Posterior vena cava (tissue), 2 donors: ENCODE measurements around the gene RHOT1. TPM values are rescaled to one million over a fixed set of nuclear protein-coding genes. Genes with fewer than 3 reads are reported as not detected.
"Not testable (repeated sequence)": the region's sequence is repeated elsewhere in the genome, so short reads cannot be mapped to it uniquely, and the experiment has no call there.

ENCODE experiments used
- DNase-seq: peaks from one replicate; pipeline ENCODE4 v3.0.0-alpha.2; 2020; ENCODE audit warnings: low spot score
- intact Hi-C, 2 donors: fragments of 100-400 bp; cut with DNase I; formaldehyde crosslinking; loops; one replicate each; pipeline versions ENCODE4 v1.14.1 to v1.14.2; 2022 to 2023
- total RNA-seq, 2 donors: library from RNA; stranded (reverse); fragmentation: NEBNext Ultra II Directional; extraction: Animal tissue kit (Norgen Biotek cat#: 25700); gene quantifications; one replicate each; pipeline ENCODE4 v1.2.1, GENCODE V29; 2021
- donor health status: DM: yes; HTN: yes; CAD: no.
- donor health status: DM: yes; HTN: yes; CAD: no.

Gene RHOT1
- total RNA-seq, 2 donors from 2014 or later, result 37.9 to 45.6 TPM

DNA sequence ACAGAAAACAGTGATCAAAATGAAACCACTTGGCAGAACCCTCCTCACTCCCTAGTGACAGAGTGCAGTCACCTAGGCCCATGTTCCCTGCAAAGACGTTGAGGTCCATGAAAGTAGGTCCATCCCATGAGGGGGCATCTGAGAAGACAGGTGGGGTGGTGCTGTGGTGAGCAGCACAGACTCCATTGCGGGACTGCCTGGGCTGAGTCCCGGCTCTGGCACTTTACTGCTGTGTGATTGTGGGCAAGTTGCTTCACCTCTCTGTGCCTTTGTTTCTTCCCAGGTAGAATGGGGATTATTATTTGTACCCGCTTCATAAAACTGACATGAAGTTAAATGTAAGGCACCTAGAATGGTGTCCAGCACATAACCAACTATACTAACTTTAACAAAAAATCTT, 23.5 kb upstream of the RHOT1 start:
- intact Hi-C loops, result no loop called here
- DNase-seq, result no peak

DNA sequence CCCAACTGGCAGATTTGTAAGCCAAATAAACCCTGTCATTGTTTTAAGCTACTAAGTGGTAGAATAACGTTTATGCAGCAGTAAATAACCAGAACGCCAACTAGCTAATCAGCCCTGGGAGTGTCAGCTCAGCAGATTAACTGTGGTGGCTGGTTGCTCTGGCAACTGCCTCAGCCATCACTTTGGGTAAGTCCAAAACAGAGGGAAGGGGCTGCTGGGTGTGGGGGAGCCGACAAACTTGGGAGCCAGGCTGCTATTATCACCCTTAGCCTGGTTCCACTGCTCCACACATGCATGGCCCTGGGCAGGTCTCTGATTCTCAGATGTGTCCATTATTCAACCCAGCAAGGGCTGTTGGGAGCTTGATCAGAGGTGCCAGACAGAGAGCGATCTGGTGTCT, 22.2 kb upstream of the RHOT1 start:
- no peak for DNase-seq
- intact Hi-C loops, result no loop called here

DNA sequence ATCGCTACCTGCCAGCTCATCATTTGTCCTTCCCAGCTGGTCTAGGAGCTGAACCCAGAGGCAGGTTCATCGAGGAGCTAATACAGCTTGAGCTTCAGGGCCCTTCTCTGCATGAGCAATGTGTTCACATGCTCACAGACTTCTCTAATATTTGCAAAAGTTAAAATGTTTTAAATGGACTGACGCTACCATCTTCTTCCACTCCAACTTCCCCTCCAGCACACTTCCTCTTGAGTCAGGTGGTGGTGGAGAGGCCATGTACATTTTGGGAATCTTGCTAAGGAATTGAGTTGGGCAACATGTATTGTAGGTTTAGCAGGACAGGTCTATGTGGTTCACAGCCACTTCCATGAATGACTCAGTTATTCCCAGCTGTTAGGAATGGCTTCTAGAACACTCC, 21.6 kb upstream of the RHOT1 start:
- intact Hi-C loops, result no loop called here
- DNase-seq, result no peak

DNA sequence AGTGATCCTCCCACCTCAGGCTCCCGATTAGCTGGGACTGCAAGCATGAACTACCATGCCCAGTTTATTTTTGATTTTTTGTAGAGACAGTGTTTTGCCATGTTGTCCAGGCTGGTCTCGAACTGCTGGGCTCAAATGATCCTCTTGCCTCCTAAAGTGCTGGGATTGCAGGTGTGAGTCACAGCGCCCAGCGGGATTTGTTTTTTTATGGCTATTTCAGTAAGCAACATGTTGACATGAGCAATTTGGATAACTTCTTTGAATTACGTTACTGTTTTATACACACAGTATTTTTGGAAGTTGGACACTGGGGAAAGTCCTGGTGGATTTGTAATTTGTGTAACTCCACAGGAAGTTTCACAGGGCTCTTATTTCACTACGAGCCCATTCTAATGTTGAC, 18.5 kb upstream of the RHOT1 start:
- DNase-seq, result no peak
- intact Hi-C loops, result no loop called here

DNA sequence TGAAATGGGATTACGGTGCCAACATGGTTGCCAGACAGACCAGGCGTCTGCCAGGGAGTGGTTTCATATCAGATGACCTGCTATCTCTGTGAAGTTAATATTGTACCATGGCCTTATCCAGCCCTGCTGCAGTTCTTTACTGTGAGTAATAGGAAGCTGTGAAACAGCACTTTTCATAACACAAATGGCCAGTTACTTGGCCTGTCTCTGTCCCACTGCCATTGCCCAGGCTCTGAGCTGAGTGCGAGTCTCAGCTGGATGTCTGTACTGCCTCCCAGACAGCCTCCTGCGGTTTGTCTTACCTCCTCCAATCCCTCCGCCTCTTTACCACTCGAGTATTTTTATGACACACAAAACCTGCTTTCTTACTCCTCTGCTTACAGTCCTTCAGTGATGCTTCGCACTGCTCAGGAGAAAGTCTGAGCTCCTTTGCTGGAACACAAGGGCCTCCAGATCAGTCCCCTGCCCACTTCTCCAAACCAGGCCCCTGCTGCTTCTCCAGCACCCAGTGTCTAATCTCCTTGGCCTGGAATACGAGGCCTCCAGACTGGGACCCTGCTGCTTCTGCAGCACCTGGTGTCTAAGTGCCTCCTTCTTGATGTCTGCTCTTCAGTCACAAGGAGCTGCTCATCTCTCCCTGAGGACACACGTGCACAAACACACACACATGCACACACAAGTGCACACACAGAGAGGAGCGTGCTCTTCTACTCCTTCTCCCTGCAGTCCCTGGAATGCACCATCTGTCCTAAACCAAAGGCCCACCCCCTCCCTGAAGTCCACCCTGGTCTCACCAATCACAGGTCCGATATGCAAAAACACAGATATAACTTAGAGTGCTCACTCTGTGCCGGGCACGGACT, 17.1 kb upstream of the RHOT1 start:
- intact Hi-C loops, result no loop called here
- DNase-seq, result no peak

DNA sequence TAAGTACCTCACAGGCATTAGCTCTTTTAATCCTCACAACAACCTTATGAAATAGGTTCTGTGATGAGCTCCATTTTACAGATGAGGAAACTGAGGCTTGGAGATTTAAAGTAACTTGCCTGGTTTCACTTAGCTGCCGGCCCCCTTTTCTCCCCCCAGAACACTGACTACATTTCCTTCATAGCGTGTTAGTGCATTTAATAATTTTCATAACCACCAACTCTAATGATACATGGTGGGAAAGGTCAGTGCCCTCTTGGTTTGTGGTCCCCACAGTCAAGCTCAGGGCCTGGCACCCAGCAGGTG, 16.5 kb upstream of the RHOT1 start:
- DNase-seq, result no peak
- intact Hi-C loops, result no loop called here

DNA sequence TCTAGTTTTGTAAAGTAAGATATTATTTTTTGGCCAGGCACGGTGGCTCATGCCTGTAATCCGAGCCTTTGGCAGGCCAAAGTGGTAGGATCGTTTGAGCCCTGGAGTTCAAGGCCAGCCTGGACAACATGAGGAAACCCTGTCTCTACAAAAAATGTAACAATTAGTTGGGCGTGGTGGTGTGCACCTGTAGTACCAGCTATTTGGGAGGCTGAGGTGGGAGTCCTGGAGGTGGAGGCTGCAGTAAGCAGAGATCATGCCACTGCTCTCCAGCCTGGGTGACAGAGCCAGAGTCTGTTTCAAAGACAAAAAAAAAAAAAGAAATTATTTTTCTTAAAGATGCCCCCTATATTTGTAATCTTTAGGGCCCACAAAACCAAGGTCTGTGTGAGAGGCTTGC, 16.0 kb upstream of the RHOT1 start:
- DNase-seq, result no peak
- intact Hi-C loops, result no loop called here

DNA sequence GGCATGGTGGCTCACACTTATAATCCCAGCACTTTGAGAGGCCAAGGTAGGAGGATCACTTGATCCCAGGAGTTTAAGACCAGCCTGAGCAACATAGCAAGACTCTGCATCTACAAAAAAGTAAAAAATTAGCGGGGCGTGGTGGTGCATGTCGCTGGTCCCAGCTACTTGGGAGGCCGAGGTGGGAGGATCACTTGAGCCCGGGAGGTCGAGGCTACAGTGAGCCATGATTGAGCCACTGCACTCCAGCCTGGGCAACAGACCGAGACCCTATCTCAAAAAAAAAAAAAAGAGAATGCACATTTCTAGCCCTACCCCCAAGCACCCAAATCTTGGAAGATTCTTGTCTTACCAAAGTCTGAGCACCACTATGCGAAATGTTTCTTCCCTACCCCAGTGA, 15.6 kb upstream of the RHOT1 start:
- intact Hi-C loops, result no loop called here
- no peak for DNase-seq

DNA sequence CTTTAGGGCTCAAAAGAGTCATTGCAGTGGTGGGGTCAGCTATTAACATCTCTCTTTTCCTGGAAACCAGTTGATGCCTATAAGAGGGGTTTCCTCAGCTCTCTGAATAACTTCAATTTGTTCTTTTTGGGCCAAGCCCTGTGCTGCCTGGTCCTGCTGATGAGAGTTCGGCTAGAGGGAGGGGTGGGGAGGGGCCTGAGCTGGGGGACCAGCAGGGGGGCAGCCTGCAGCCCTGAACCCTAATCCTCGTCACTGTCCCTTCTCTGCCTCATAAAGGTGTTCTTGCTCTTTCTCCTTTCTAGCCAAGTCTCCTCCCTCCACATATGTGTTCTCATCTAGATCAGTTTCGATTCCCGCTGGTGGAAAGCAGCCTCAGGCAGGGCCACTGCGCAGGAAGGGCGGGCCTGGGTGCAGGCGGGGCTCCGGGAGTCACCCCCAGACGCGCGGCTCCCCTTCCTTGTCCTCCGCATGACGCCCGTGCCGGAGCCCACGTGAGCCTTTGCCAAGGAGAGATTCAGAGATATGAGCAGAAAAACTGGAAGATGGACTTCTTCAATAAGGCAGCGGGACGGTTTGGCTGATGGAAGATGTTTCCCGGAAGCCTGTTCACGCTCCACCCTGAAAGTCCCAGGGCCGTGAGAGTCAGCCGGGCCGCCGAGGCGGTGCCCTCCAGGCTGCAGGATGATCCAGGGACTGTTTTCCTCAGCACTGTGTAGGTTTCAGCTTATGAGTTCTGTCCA, 15.0 kb upstream of the RHOT1 start:
- peak; percentile 96 for DNase-seq
- intact Hi-C loops, result no loop called here

DNA sequence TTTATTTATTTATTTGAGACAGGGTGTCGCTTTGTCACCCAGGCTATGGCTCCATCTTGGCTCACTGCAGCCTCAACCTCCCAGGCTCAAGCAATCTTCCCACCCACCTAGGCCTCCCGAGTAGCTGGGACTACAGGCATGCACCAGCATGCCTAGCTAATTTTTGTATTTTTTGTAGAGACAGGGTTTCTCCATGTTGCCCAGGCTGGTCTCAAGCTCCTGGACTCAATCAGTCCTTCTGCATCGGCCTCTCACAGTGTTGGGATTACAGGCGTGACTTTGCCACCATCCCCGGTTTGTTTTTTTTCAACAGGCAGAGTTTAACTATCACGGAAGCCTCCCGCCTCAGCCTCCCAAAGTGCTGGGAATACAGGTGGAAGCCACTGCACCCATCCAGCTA, 13.8 kb upstream of the RHOT1 start:
- DNase-seq, intact Hi-C loops: not testable (repeated sequence)

DNA sequence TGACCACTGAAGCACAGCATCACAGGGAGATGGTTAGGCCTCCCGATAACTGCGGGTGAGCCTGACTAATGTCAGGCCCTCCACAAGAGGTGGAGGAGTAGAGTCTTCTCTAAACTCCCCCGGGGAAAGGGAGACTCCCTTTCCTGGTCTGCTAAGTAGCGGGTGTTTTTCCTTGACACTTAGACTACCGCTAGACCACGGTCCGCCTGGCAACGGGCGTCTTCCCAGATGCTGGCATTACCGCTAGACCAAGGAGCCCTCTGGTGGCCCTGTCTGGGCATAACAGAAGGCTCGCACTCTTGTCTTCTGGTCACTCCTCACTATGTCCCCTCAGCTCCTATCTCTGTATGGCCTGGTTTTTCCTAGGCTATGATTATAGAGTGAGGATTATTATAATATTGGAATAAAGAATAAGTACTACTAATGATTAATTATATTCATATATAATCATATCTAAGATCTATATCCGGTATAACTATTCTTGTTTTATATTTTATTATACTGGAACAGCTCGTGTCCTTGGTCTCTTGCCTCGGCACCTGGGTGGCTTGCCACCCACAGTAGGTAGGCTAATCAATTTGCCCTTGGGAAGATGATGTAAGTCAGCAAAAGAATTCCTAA, 6.7 kb upstream of the RHOT1 start:
- intact Hi-C loops, result loop anchor here in 1 of 2 donors (5.0 kb wide), 1 partner anchor 128 kb away; the partner anchor contains the start of gene LRRC37B
- not testable (repeated sequence) for DNase-seq

DNA sequence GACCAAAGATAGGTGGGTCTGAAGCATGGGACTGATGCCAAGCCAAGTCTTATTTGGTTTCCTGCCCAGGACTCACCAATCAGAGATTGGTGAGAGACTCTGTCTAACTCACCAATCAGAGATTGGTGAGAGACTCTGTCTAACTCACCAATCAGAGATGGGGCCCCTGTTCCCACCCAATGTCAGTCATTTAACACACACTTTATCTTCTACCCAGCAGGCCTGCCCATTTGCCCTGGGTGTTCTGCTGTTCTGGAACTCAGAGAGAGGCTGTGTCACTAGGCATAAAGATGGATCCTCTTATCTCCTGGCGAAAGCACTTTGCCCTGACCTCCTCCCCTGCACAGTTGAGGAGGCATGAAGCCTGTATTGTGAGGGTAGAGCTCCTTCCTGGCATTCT, 5.4 kb upstream of the RHOT1 start:
- DNase-seq, result no peak
- intact Hi-C loops, result loop anchor here in 1 of 2 donors (5.0 kb wide), 1 partner anchor 130 kb away; the partner anchor contains the start of gene LRRC37B

DNA sequence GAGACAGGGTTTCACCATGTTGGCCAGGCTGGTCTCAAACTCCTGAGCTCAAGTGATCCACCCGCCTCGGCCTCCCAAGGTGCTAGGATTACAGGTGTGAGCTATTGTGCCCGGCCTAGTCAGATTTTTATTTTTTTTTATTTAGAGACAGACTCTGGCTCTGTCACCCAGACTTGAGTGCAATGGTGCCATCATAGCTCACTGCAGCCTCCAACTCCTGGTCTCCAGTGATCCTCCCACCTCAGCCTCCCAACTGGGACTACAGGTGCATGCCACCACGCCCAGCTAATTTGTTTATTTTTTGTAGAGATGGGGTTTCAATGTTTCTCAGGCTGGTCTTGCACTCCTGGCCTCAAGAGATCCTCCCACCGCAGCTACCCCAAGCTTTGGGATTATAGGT, 2.8 kb upstream of the RHOT1 start:
- intact Hi-C loops, result loop anchor here in 1 of 2 donors (5.0 kb wide), 1 partner anchor 132 kb away; the partner anchor contains the start of gene LRRC37B
- DNase-seq, result not testable (repeated sequence)

DNA sequence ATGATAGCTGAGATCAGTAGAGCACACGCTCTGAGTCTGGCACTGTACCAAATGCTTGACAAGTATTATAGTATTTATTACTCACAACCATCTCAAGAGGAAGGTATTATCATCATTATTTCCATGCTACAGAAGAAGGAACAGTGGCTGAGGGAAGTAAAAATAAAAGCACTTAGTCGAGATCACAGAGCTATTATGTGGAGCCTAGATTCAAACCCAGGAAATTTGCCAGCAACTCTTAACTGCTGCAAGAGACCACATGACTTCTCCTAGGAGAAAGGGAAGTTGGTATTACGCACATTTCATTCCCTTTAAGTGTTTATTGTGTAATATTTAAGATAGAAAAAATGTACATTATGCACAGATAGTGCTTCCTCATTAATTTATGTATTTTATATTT, 1.0 kb upstream of the RHOT1 start:
- DNase-seq, result no peak
- intact Hi-C loops, result loop anchor here in 1 of 2 donors (5.0 kb wide), 1 partner anchor 134 kb away; the partner anchor contains the start of gene LRRC37B

DNA sequence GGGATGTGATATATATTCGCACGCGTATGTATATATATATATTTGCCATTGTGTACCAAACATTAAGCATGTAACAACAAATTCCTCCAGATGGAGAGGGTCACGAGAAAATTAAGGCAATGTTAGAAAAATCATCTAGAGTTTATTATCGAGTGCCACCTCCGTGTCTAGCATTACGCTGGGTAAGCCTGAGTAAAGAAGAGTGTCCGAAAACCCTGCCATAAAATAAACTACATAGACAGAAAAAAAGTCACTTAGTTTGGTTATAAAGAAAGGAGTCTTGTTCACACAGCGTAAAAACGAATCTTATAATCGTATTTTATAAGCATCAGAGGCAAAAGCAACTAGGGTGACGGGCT, 644 bp upstream of the RHOT1 start:
- intact Hi-C loops, result loop anchor here in 1 of 2 donors (5.0 kb wide), 1 partner anchor 134 kb away; the partner anchor contains the start of gene LRRC37B
- DNase-seq, result no peak

DNA sequence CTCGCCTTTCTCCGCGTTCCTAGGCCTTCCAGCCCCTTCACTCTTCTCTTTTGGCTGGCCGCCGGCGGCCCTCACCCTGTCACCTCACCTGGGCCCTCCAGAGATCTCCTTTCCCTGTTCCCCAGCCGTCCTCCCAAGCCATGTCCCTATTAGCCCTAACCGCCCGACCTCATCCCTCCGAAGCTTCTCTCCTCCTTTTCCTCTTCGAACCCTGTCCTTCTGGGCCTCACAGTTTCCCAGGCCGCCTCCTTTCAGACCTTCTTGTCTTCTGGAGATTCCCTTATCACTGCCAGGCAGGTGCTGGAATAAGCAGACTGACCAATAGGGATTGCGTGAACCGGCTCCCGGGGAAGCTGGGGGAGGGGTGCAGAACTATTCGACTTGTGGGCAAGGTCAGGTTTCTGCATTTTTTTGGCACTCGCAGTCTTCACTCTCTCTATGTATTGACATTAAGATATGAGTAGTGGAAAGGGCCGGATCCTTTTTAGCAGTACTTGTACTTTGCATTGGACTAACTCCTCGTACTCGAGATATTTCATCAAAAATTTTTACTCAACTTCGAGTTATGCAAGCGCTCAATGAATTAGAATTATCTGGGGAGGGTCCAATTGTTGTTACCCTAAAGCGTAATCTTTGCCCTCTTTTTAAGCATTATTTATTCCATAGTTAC, 690 bp downstream of the RHOT1 start:
- intact Hi-C loops, result loop anchor here in 1 of 2 donors (5.0 kb wide), 1 partner anchor 136 kb away; the partner anchor contains the start of gene LRRC37B
- DNase-seq, result no peak

DNA sequence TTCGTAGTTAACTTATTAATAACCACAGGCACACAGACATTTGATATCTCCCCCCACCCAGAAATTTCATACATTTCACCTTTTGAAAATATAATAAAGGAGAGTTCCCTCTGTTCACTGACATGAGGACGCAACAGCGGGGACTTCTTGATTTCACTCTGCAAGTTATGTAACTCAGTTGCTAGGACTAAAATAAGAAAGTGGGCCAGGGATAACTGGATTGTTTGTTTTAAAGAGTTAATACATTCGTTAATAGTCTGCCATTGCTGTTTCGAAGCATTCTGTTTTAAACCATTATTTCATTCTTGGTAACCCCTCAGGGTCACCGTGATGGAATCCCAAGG, 1.2 kb downstream of the RHOT1 start:
- intact Hi-C loops, result loop anchor here in 1 of 2 donors (5.0 kb wide), 1 partner anchor 136 kb away; the partner anchor contains the start of gene LRRC37B
- DNase-seq, result no peak

DNA sequence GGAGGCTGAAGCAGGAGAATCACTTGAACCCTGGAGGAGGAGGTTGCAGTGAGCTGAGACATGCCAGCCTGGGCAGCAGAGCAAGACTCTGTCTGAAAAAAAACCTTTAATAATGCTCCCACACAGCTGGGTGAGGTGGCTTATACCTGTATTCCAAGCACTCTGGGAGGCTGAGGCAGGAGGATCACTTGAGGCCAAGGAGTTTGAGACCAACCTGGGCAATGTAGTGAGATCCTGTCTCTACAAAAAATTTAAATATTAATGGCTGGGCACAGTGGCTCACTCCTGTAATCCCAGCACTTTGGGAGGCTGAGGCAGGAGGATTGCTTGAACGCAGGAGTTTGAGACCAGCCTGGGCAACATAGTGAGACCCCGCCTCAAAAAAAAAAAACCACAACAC, 2.1 kb downstream of the RHOT1 start:
- DNase-seq, result not testable (repeated sequence)
- intact Hi-C loops, result loop anchor here in 1 of 2 donors (5.0 kb wide), 1 partner anchor 137 kb away; the partner anchor contains the start of gene LRRC37B

DNA sequence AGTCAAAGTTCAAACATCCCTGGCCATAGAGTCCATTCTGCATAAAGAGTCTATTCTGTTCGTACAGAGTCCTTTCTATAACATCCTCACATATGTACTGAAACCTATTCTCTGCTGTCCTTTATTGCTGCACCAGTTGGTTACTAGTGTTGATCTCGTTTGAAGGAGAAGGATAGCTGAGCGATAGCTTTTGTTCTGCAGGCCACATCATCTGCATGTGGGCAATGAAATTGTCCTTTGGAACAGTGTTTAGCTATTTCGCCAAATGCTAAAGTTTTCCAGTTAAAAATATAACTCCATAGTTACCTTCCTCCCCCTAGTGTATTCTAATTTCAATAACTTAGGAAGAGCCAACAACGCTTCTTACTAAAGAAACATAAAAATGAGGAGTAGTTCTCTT, 6.0 kb downstream of the RHOT1 start:
- intact Hi-C loops, result no loop called here
- DNase-seq, result no peak
